ENCODE data around the gene MAGEA9B. TPM values are rescaled to one million over a fixed set of nuclear protein-coding genes. Genes with fewer than 3 reads are reported as not detected.
"Not testable (repeated sequence)": the region's sequence is repeated elsewhere in the genome, so short reads cannot be mapped to it uniquely, and the experiment has no call there.

Gene MAGEA9B
- total and polyA plus RNA-seq, 5 donors from 2014 or later = not detected

GRCh38 chrX:149569770-149570169 lies 17.5 kb downstream of the MAGEA9B start:
- Histone ChIP-seq H3K4me3 (ENCODE audit: low read depth, low read length) (no peak overlapping the region), H3K4me1 (ENCODE audit: control insufficient read depth, insufficient read depth, low read length, poor library complexity, severe bottlenecking) (no peaks in the 10 kb centered on the region), H3K9me3 (ENCODE audit: control insufficient read depth in 2 of 2, low read length in 2 of 2) (no peaks in the 10 kb centered on the region), H3K27ac (ENCODE audit: insufficient read depth, low read length, poor library complexity, severe bottlenecking) (no peak overlapping the region), H3K27me3 (ENCODE audit: control insufficient read depth, insufficient read depth, low read length) (no peaks in the 10 kb centered on the region), H3K36me3 (ENCODE audit: control insufficient read depth, insufficient read depth, low read length) (no peaks in the 10 kb centered on the region)
- Mint-ChIP-seq H3K4me1 (no peaks in the 10 kb centered on the region), H3K9me3 (no peaks in the 10 kb centered on the region), H3K27me3 (no peaks in the 10 kb centered on the region), H3K36me3 (no peaks in the 10 kb centered on the region), H3K27ac (peak overlapping the region in 1 of 3 donors; percentile 28), H3K4me3 (no peak overlapping the region)
- no peak for ATAC-seq (ENCODE audit: low read depth in 2 of 2)
- DNase-seq = no peak

- no peaks in the 10 kb centered on the region for H3K4me1 Mint-ChIP-seq
- ATAC-seq (ENCODE audit: low read depth in 2 of 2) = no peak
- no peaks in the 10 kb centered on the region for H3K36me3 Mint-ChIP-seq
- DNase-seq = no peak
- no peaks in the 10 kb centered on the region for H3K9me3 Mint-ChIP-seq
- H3K4me3 Mint-ChIP-seq = no peak overlapping the region
- no peaks in the 10 kb centered on the region for H3K9me3 ChIP-seq (ENCODE audit: control insufficient read depth in 2 of 2, low read length in 2 of 2)
- H3K27ac ChIP-seq (ENCODE audit: insufficient read depth, low read length, poor library complexity, severe bottlenecking) = no peak overlapping the region
- no peaks in the 10 kb centered on the region for H3K27me3 ChIP-seq (ENCODE audit: control insufficient read depth, insufficient read depth, low read length)
- no peaks in the 10 kb centered on the region for H3K36me3 ChIP-seq (ENCODE audit: control insufficient read depth, insufficient read depth, low read length)
- no peak overlapping the region for H3K27ac Mint-ChIP-seq
- H3K27me3 Mint-ChIP-seq = no peaks in the 10 kb centered on the region
- H3K4me1 ChIP-seq (ENCODE audit: control insufficient read depth, insufficient read depth, low read length, poor library complexity, severe bottlenecking) = no peaks in the 10 kb centered on the region
- H3K4me3 ChIP-seq (ENCODE audit: low read depth, low read length) = no peak overlapping the region
These were observed 18.5 kb downstream of the MAGEA9B start for GRCh38 chrX:149568701-149569296.

GRCh38 chrX:149567621-149568417 lies 19.4 kb downstream of the MAGEA9B start:
- no peaks in the 10 kb centered on the region for H3K4me1 Mint-ChIP-seq
- no peaks in the 10 kb centered on the region for H3K9me3 ChIP-seq (ENCODE audit: control insufficient read depth in 2 of 2, low read length in 2 of 2)
- H3K4me3 ChIP-seq (ENCODE audit: low read depth, low read length) = no peak overlapping the region
- ATAC-seq (ENCODE audit: low read depth in 2 of 2) (no peak), DNase-seq (no peak)
- H3K4me3 Mint-ChIP-seq = no peak overlapping the region
- no peaks in the 10 kb centered on the region for H3K9me3 Mint-ChIP-seq
- H3K27me3 Mint-ChIP-seq = no peaks in the 10 kb centered on the region
- no peaks in the 10 kb centered on the region for H3K27me3 ChIP-seq (ENCODE audit: control insufficient read depth, insufficient read depth, low read length)
- H3K36me3 ChIP-seq (ENCODE audit: control insufficient read depth, insufficient read depth, low read length) = no peaks in the 10 kb centered on the region
- H3K36me3 Mint-ChIP-seq = no peaks in the 10 kb centered on the region
- no peak overlapping the region for H3K27ac ChIP-seq (ENCODE audit: insufficient read depth, low read length, poor library complexity, severe bottlenecking)
- no peaks in the 10 kb centered on the region for H3K4me1 ChIP-seq (ENCODE audit: control insufficient read depth, insufficient read depth, low read length, poor library complexity, severe bottlenecking)
- H3K27ac Mint-ChIP-seq = no peak overlapping the region

DNA sequence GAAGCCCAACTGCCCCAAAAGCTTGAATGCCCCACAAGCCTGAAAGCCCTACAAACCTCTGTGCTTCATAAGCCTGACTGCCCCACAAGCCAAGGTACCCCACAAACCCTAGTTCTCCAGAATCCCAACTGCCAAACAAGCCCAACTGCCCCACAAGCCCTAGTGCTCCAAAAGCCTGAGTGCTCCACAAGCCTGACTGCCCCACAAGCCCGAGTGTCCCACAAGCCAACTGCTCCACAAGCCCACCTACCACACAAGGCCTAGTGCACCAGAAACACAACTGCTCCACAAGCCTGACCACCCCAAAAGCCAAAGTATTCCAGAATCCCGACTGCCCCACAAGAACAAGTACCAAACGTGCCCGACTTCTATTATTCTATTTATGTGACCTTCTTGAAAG lies 23.9 kb downstream of the MAGEA9B start:
- Mint-ChIP-seq H3K27ac (no peak overlapping the region), H3K27me3 (no peaks in the 10 kb centered on the region), H3K4me1 (no peaks in the 10 kb centered on the region), H3K9me3 (no peaks in the 10 kb centered on the region), H3K4me3 (no peak overlapping the region), H3K36me3 (no peaks in the 10 kb centered on the region)
- Histone ChIP-seq H3K27me3 (ENCODE audit: control insufficient read depth, insufficient read depth, low read length) (no peaks in the 10 kb centered on the region), H3K4me3 (ENCODE audit: low read depth, low read length) (no peak overlapping the region), H3K27ac (ENCODE audit: insufficient read depth, low read length, poor library complexity, severe bottlenecking) (no peak overlapping the region), H3K36me3 (ENCODE audit: control insufficient read depth, insufficient read depth, low read length) (no peaks in the 10 kb centered on the region), H3K4me1 (ENCODE audit: control insufficient read depth, insufficient read depth, low read length, poor library complexity, severe bottlenecking) (no peaks in the 10 kb centered on the region), H3K9me3 (ENCODE audit: control insufficient read depth in 2 of 2, low read length in 2 of 2) (no peaks in the 10 kb centered on the region)
- no peak for DNase-seq
- ATAC-seq (ENCODE audit: low read depth in 2 of 2) = no peak

GRCh38 chrX:149555251-149555650 lies 32.0 kb downstream of the MAGEA9B start:
- H3K4me3 ChIP-seq (ENCODE audit: low read depth, low read length); H3K36me3 ChIP-seq (ENCODE audit: control insufficient read depth, insufficient read depth, low read length); H3K9me3 Mint-ChIP-seq; DNase-seq; H3K9me3 ChIP-seq (ENCODE audit: control insufficient read depth in 2 of 2, low read length in 2 of 2); H3K27me3 ChIP-seq (ENCODE audit: control insufficient read depth, insufficient read depth, low read length); H3K4me1 Mint-ChIP-seq; H3K27me3 Mint-ChIP-seq; H3K4me3 Mint-ChIP-seq; H3K27ac Mint-ChIP-seq; H3K27ac ChIP-seq (ENCODE audit: insufficient read depth, low read length, poor library complexity, severe bottlenecking); H3K4me1 ChIP-seq (ENCODE audit: control insufficient read depth, insufficient read depth, low read length, poor library complexity, severe bottlenecking); H3K36me3 Mint-ChIP-seq; ATAC-seq (ENCODE audit: low read depth in 2 of 2): not testable (repeated sequence)

- H3K27ac ChIP-seq (ENCODE audit: insufficient read depth, low read length, poor library complexity, severe bottlenecking); H3K4me1 Mint-ChIP-seq; H3K27ac Mint-ChIP-seq; H3K9me3 Mint-ChIP-seq; DNase-seq; H3K4me3 ChIP-seq (ENCODE audit: low read depth, low read length); H3K27me3 Mint-ChIP-seq; H3K36me3 Mint-ChIP-seq; H3K9me3 ChIP-seq (ENCODE audit: control insufficient read depth in 2 of 2, low read length in 2 of 2); H3K36me3 ChIP-seq (ENCODE audit: control insufficient read depth, insufficient read depth, low read length); ATAC-seq (ENCODE audit: low read depth in 2 of 2); H3K27me3 ChIP-seq (ENCODE audit: control insufficient read depth, insufficient read depth, low read length); H3K4me3 Mint-ChIP-seq; H3K4me1 ChIP-seq (ENCODE audit: control insufficient read depth, insufficient read depth, low read length, poor library complexity, severe bottlenecking): not testable (repeated sequence)
These were observed 35.4 kb downstream of the MAGEA9B start for GRCh38 chrX:149551939-149552248.

DNA sequence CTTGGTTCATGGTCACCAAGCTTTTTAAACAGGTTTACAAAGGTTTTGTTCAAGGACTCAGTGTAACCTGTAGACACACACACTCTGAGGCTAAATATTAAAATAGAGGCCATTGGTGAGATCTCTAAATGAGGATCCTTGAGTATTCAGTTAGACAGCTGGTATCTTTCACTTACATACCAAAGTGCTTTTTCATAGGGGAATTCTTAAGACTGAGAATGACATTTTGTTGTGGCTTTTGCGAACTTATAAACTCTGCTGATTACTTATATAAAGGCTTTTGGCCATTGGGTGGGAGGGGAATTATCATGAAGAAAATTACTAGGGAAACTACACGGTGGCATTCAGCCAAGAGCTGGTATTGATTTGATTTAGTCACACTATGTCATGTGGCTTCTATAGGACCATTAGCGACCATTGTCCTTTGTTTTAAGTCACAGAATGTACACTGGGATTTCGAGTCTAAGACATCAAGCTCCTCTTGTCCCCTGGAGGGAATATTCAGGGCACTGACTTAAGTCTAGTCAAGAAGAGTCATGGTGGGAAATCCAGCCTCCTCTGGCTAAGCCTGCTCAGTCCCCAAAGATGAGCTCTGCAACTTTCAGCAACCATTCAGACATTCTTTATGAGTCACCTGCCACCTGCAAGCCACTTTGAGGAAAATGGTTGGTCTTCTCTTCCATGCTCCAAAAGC lies 35.9 kb downstream of the MAGEA9B start:
- not testable (repeated sequence) for H3K4me1 ChIP-seq (ENCODE audit: control insufficient read depth, insufficient read depth, low read length, poor library complexity, severe bottlenecking); H3K4me3 ChIP-seq (ENCODE audit: low read depth, low read length); H3K9me3 ChIP-seq (ENCODE audit: control insufficient read depth in 2 of 2, low read length in 2 of 2); H3K36me3 ChIP-seq (ENCODE audit: control insufficient read depth, insufficient read depth, low read length); ATAC-seq (ENCODE audit: low read depth in 2 of 2); H3K27me3 ChIP-seq (ENCODE audit: control insufficient read depth, insufficient read depth, low read length); H3K4me1 Mint-ChIP-seq; DNase-seq; H3K36me3 Mint-ChIP-seq; H3K9me3 Mint-ChIP-seq; H3K27ac Mint-ChIP-seq; H3K27me3 Mint-ChIP-seq; H3K27ac ChIP-seq (ENCODE audit: insufficient read depth, low read length, poor library complexity, severe bottlenecking); H3K4me3 Mint-ChIP-seq

DNA sequence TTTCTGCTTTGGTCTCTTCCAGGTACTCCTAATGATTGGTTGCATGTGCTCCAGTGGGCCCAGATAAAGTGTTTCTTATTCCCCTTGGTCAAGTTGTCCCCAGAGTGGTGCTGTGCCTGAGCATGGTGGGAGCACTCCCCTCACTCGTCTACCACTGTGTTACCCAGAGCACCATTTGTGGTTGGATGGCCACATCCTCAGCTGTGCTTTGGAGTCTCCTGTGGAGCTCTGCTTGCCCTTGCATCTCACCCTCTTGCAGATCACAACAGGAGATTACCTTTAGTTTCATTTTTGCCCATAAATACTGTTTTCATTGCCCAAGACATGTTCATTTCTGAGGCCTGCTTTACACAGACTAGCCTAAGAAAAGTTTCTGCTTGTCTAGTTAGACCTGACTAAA lies 36.8 kb downstream of the MAGEA9B start:
- DNase-seq; H3K36me3 ChIP-seq (ENCODE audit: control insufficient read depth, insufficient read depth, low read length); H3K27ac Mint-ChIP-seq; H3K9me3 Mint-ChIP-seq; H3K4me3 ChIP-seq (ENCODE audit: low read depth, low read length); H3K4me3 Mint-ChIP-seq; H3K27me3 Mint-ChIP-seq; H3K9me3 ChIP-seq (ENCODE audit: control insufficient read depth in 2 of 2, low read length in 2 of 2); H3K36me3 Mint-ChIP-seq; H3K4me1 Mint-ChIP-seq; H3K27me3 ChIP-seq (ENCODE audit: control insufficient read depth, insufficient read depth, low read length); H3K27ac ChIP-seq (ENCODE audit: insufficient read depth, low read length, poor library complexity, severe bottlenecking); H3K4me1 ChIP-seq (ENCODE audit: control insufficient read depth, insufficient read depth, low read length, poor library complexity, severe bottlenecking): not testable (repeated sequence)
- peak in 1 of 2 donors; percentile 40 for ATAC-seq (ENCODE audit: low read depth in 2 of 2)
